Hepatocyte (in vitro differentiated cells): ENCODE results near the gene MYL9. TPM values are rescaled to one million over a fixed set of nuclear protein-coding genes. Genes with fewer than 3 reads are reported as not detected.
"Not testable (repeated sequence)": the region's sequence is repeated elsewhere in the genome, so short reads cannot be mapped to it uniquely, and the experiment has no call there.

ENCODE experiments used
- DNase-seq: peaks from one replicate; pipeline ENCODE4 v3.0.0-alpha.2; 2016; ENCODE audit warnings: low spot score
- H2AFZ ChIP-seq: fragments of 200-600 bp; sonication (generic); 2 replicates; pipeline ENCODE4 v1.6.0; 2016; ENCODE audit warnings: antibody characterized with exemption, mild to moderate bottlenecking
- H3K27ac ChIP-seq: fragments of 200-600 bp; sonication (generic); 2 replicates; pipeline ENCODE4 v1.5.1; 2016; ENCODE audit warnings: mild to moderate bottlenecking
- H3K27me3 ChIP-seq: fragments of 200-600 bp; sonication (generic); 2 replicates; pipeline ENCODE4 v1.6.1; 2016
- H3K36me3 ChIP-seq: fragments of 200-600 bp; sonication (generic); replicated peaks from 2 replicates; pipeline ENCODE4 v1.5.1; 2016; ENCODE audit warnings: low read depth; ENCODE audit not compliant: insufficient read depth
- H3K4me1 ChIP-seq: fragments of 200-600 bp; sonication (generic); 2 replicates; pipeline ENCODE4 v1.5.1; 2016; ENCODE audit warnings: mild to moderate bottlenecking, moderate library complexity; ENCODE audit not compliant: insufficient read depth
- H3K4me2 ChIP-seq: fragments of 200-600 bp; sonication (generic); 2 replicates; pipeline ENCODE4 v1.6.0; 2016
- H3K4me3 ChIP-seq: fragments of 200-600 bp; sonication (generic); 2 replicates; pipeline ENCODE4 v1.5.1; 2016; ENCODE audit warnings: mild to moderate bottlenecking
- H3K79me2 ChIP-seq: fragments of 200-600 bp; sonication (generic); 2 replicates; pipeline ENCODE4 v1.6.0; 2017; ENCODE audit warnings: mild to moderate bottlenecking
- H3K9me2 ChIP-seq: fragments of 200-600 bp; sonication (generic); replicated peaks from 2 replicates; pipeline ENCODE4 v1.6.0; 2017; ENCODE audit warnings: mild to moderate bottlenecking; ENCODE audit not compliant: insufficient read depth
- H3K9me3 ChIP-seq: fragments of 200-600 bp; sonication (generic); 2 replicates; pipeline ENCODE4 v1.5.1; 2016; ENCODE audit warnings: low read depth, mild to moderate bottlenecking
- H4K20me1 ChIP-seq: fragments of 200-600 bp; sonication (generic); 2 replicates; pipeline ENCODE4 v1.6.0; 2016; ENCODE audit warnings: mild to moderate bottlenecking; ENCODE audit not compliant: insufficient read depth, poor library complexity, severe bottlenecking
- CTCF ChIP-seq: fragments of 200-600 bp; sonication (generic); IDR thresholded peaks from 2 replicates; pipeline ENCODE4 v1.5.1; 2016; ENCODE audit warnings: antibody characterized with exemption, mild to moderate bottlenecking; ENCODE audit not compliant: poor library complexity
- EZH2 ChIP-seq: fragments of 200-600 bp; sonication (generic); IDR thresholded peaks from 2 replicates; pipeline ENCODE4 v1.6.1; 2016; ENCODE audit warnings: antibody characterized with exemption, mild to moderate bottlenecking, borderline replicate concordance
- EZH2phosphoT487 ChIP-seq: fragments of 200-600 bp; sonication (generic); IDR thresholded peaks from one replicate; pipeline ENCODE4 v1.6.1; 2018; ENCODE audit warnings: antibody characterized with exemption, mild to moderate bottlenecking, low read depth, moderate library complexity; ENCODE audit not compliant: unreplicated experiment, severe bottlenecking
- WGBS: methylation state at CpG from one replicate; pipeline ENCODE4 v1.1.6; 2016; ENCODE audit warnings: low lambda C conversion rate; ENCODE audit errors: missing lambda C conversion rate; 5-methylcytosine and 5-hydroxymethylcytosine counted together
- polyA plus RNA-seq: library from polyadenylated mRNA; unstranded; fragments of >200 nt; fragmentation: Nextera tagmentation; extraction: Ambion mirVana; gene quantifications from 2 replicates; pipeline ENCODE4 v1.2.1, GENCODE V29; 2016
- total RNA-seq: library from RNA; depleted of rRNA; stranded (reverse); fragments of >200 nt; gene quantifications from 2 replicates; pipeline ENCODE4 v1.2.3, GENCODE V29; 2014

The MYL9 gene
- total and polyA plus RNA-seq, 2 experiments from 2014 or later, result 31.8 to 169 TPM

- Histone ChIP-seq H3K4me2 (no peak overlapping the region), H4K20me1 (no peaks in the 10 kb centered on the region), H2AFZ (no peak overlapping the region), H3K79me2 (no peaks in the 10 kb centered on the region), H3K9me3 (no peaks in the 10 kb centered on the region), H3K36me3 (no peaks in the 10 kb centered on the region), H3K27me3 (no peaks in the 10 kb centered on the region), H3K4me3 (no peak overlapping the region), H3K9me2 (no peaks in the 10 kb centered on the region), H3K27ac (no peak overlapping the region), H3K4me1 (no peaks in the 10 kb centered on the region)
- no peak for DNase-seq
- 83% methylated on average over 15 of the region's 15 CpGs for WGBS
- TF ChIP-seq EZH2 (no peak), CTCF (no peak), EZH2phosphoT487 (no peak)
These were observed 9.5 kb downstream of the MYL9 start for GRCh38 chr20:36550790-36551299.

DNA sequence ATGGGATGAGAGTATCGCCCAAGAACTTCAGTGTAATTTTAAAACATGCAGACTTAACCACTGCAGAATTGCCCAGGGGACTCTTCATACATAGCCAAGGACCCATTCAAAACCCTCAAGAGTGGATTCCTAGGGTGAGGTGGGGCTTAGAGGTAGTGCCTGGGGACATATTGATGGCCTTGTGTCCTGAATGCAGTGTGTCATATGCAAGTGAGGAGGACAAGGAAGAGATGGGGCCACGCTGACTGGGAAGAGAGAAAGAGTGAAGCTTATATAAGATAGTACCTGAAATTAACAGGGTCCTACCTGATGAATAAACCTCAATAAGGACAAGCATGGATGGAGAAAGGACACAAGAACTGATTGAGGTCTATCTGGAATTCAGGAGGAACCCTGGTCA lies 13.9 kb downstream of the MYL9 start:
- Histone ChIP-seq H3K4me2 (no peak overlapping the region), H3K79me2 (no peaks in the 10 kb centered on the region), H3K9me3 (no peaks in the 10 kb centered on the region), H3K9me2 (no peaks in the 10 kb centered on the region), H3K4me1 (no peaks in the 10 kb centered on the region), H2AFZ (no peak overlapping the region), H4K20me1 (no peaks in the 10 kb centered on the region), H3K27me3 (no peaks in the 10 kb centered on the region), H3K27ac (no peak overlapping the region), H3K4me3 (no peak overlapping the region), H3K36me3 (no peaks in the 10 kb centered on the region)
- 87% methylated on average over 2 of the region's 2 CpGs for WGBS
- DNase-seq, result no peak
- TF ChIP-seq EZH2phosphoT487 (no peak), EZH2 (no peak), CTCF (no peak)

DNA sequence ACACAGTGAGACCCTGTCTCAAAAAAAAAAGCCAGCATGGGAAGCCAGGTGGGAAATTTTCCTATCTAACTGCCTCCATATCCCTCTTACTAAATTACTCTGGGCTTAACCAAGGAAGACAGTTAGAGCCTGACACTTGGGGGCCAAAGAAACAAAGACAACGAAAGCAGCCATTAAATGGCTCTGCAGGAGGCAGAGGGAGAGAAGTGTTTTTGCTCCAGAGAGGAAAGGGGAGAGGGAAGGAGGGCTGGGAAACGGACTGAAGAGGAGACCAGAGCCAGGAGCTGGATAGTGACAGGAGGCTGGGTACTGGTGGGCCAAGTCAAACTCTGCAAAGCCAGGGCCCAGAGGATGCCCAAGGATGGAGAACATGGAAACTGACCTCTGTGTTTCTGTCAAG lies 21.4 kb downstream of the MYL9 start:
- Histone ChIP-seq H3K4me3 (no peak overlapping the region), H3K27me3 (no peaks in the 10 kb centered on the region), H3K27ac (peak overlapping the region; percentile 86), H3K4me1 (peaks cover 11% of the 10 kb centered on the region), H2AFZ (no peak overlapping the region), H3K9me2 (no peaks in the 10 kb centered on the region), H3K4me2 (no peak overlapping the region), H3K9me3 (peaks cover 5% of the 10 kb centered on the region), H3K36me3 (no peaks in the 10 kb centered on the region), H4K20me1 (no peaks in the 10 kb centered on the region), H3K79me2 (peaks cover 3% of the 10 kb centered on the region)
- TF ChIP-seq CTCF, result no peak
- no peak for TF ChIP-seq EZH2
- no peak for TF ChIP-seq EZH2phosphoT487
- 54% methylated on average over 2 of the region's 2 CpGs for WGBS
- DNase-seq, result no peak

GRCh38 chr20:36563374-36563773 lies 22.1 kb downstream of the MYL9 start:
- H3K4me1 ChIP-seq, result peaks cover 11% of the 10 kb centered on the region
- DNase-seq, result peak; percentile 50
- H3K4me2 ChIP-seq, result no peak overlapping the region
- H3K27me3 ChIP-seq, result no peaks in the 10 kb centered on the region
- TF ChIP-seq EZH2 (no peak), EZH2phosphoT487 (no peak), CTCF (no peak)
- H2AFZ ChIP-seq, result no peak overlapping the region
- H3K79me2 ChIP-seq, result peaks cover 3% of the 10 kb centered on the region
- 70% methylated on average over 1 of the region's 1 CpG for WGBS
- H3K27ac ChIP-seq, result peak overlapping the region; percentile 86
- H3K9me2 ChIP-seq, result no peaks in the 10 kb centered on the region
- H3K9me3 ChIP-seq, result peaks cover 5% of the 10 kb centered on the region
- no peak overlapping the region for H3K4me3 ChIP-seq
- H3K36me3 ChIP-seq, result no peaks in the 10 kb centered on the region
- H4K20me1 ChIP-seq, result no peaks in the 10 kb centered on the region

GRCh38 chr20:36564078-36564725 lies 22.9 kb downstream of the MYL9 start:
- not testable (repeated sequence) for H3K4me2 ChIP-seq, H3K79me2 ChIP-seq, H3K36me3 ChIP-seq, H3K9me3 ChIP-seq, H4K20me1 ChIP-seq, H2AFZ ChIP-seq, H3K4me3 ChIP-seq, DNase-seq, H3K9me2 ChIP-seq, H3K27me3 ChIP-seq
- WGBS, result 97% methylated on average over 11 of the region's 13 CpGs
- Histone ChIP-seq H3K27ac (peak overlapping the region; percentile 60), H3K4me1 (peaks cover 11% of the 10 kb centered on the region)
